ENCODE measurements around the gene OR7C2. TPM values are rescaled to one million over a fixed set of nuclear protein-coding genes. Genes with fewer than 3 reads are reported as not detected.
"Not testable (repeated sequence)": the region's sequence is repeated elsewhere in the genome, so short reads cannot be mapped to it uniquely, and the experiment has no call there.

Gene OR7C2
- not detected for total RNA-seq

DNA sequence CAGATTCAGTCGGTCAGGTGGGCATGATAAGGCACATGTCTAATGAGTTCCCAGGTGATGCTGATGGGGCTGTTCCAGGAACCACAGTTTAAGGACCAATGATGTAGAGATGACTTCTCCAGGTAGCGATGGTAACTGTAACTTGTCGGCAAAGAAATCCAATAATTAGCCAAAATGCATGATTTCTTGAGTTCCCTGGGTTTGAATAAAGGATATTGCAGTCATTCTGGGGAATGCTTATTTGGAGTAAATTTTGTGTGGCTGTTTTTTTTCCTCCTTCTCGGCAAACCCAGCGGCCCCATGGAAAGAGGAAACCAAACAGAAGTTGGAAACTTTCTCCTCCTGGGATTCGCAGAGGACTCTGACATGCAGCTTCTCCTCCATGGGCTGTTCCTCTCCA, at the start of gene OR7C2:
Gene OR7C2, plus strand, starts transcription at position 301 of the 400 bp plus-strand sequence. Its CDS starts 0 bp downstream, at position 301.
- POLR2A ChIA-PET, result no interaction called here
- no peak for DNase-seq
- no peak for ATAC-seq
- no peak within 1 kb of the TSS for H3K4me3 Mint-ChIP-seq
- H3K9me3 Mint-ChIP-seq (ENCODE audit: low read depth), result no peaks in the 10 kb centered on the region
- CTCF ChIA-PET, result no interaction called here
- intact Hi-C loops (cut with DNase I, micrococcal nuclease), result no loop called here
- no peaks in the 10 kb centered on the region for H3K27me3 Mint-ChIP-seq
- peaks cover 6% of the 10 kb centered on the region for H3K4me1 Mint-ChIP-seq
- no peak within 1 kb of the TSS for H3K27ac Mint-ChIP-seq
- no peaks in the 10 kb centered on the region for H3K36me3 Mint-ChIP-seq (ENCODE audit: low read depth)

GRCh38 chr19:14901675-14902260, 39.5 kb upstream of the OR7C2 start:
- Mint-ChIP-seq H3K4me3 (no peak overlapping the region), H3K36me3 (ENCODE audit: low read depth) (no peaks in the 10 kb centered on the region), H3K4me1 (no peaks in the 10 kb centered on the region), H3K27ac (no peak overlapping the region), H3K27me3 (peaks cover 23% of the 10 kb centered on the region), H3K9me3 (ENCODE audit: low read depth) (no peaks in the 10 kb centered on the region)
- DNase-seq, result no peak
- no peak for ATAC-seq
- POLR2A ChIA-PET, result no interaction called here
- CTCF ChIA-PET, result no interaction called here
- intact Hi-C loops (cut with DNase I, micrococcal nuclease), result no loop called here

GRCh38 chr19:14906711-14907110, 34.6 kb upstream of the OR7C2 start:
- no peak overlapping the region for H3K4me3 Mint-ChIP-seq
- no peak for ATAC-seq
- CTCF ChIA-PET, result no interaction called here

GRCh38 chr19:14915116-14915515, 26.2 kb upstream of the OR7C2 start:
- no peaks in the 10 kb centered on the region for H3K4me1 Mint-ChIP-seq
- POLR2A ChIA-PET, result no interaction called here

More at GRCh38 chr19:14906711-14907110, 34.6 kb upstream of the OR7C2 start:
- no peak for DNase-seq
- POLR2A ChIA-PET, result no interaction called here
- H3K36me3 Mint-ChIP-seq (ENCODE audit: low read depth), result no peaks in the 10 kb centered on the region
- no peak overlapping the region for H3K27ac Mint-ChIP-seq
- peaks cover 20% of the 10 kb centered on the region for H3K27me3 Mint-ChIP-seq
- no peaks in the 10 kb centered on the region for H3K4me1 Mint-ChIP-seq
- intact Hi-C loops (cut with DNase I, micrococcal nuclease), result no loop called here
- H3K9me3 Mint-ChIP-seq (ENCODE audit: low read depth), result no peaks in the 10 kb centered on the region

GRCh38 chr19:14916848-14917247, 24.4 kb upstream of the OR7C2 start:
- Mint-ChIP-seq H3K4me1 (no peaks in the 10 kb centered on the region), H3K36me3 (ENCODE audit: low read depth) (no peaks in the 10 kb centered on the region), H3K9me3 (ENCODE audit: low read depth) (peaks cover 14% of the 10 kb centered on the region), H3K4me3 (no peak overlapping the region), H3K27me3 (peaks cover 25% of the 10 kb centered on the region), H3K27ac (no peak overlapping the region)
- CTCF ChIA-PET, result no interaction called here
- DNase-seq, result no peak
- intact Hi-C loops (cut with DNase I, micrococcal nuclease), result no loop called here
- POLR2A ChIA-PET, result no interaction called here
- no peak for ATAC-seq

More at GRCh38 chr19:14915116-14915515, 26.2 kb upstream of the OR7C2 start:
- Mint-ChIP-seq H3K36me3 (ENCODE audit: low read depth) (no peaks in the 10 kb centered on the region), H3K9me3 (ENCODE audit: low read depth) (peaks cover 14% of the 10 kb centered on the region), H3K4me3 (no peak overlapping the region), H3K27me3 (peaks cover 24% of the 10 kb centered on the region), H3K27ac (no peak overlapping the region)
- ATAC-seq, result no peak
- CTCF ChIA-PET, result no interaction called here
- intact Hi-C loops (cut with DNase I, micrococcal nuclease), result no loop called here
- DNase-seq, result no peak

DNA sequence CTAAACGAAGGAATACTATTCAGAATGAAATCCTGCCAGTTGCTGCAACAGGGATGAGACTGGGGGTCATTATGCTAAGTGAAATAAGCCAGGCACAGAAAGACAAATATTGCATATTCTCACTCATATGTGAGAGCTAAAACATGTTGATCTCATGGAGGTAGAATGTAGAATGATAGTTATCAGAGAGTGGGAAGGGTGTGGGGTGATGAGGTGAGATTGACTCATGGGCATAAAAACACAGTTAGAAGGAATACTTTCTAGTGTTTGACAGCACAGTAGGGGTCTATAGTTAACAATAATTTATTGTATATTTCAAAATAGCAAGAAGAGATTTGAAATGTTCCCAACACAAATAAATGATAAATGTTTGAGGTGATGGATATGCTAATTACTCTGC, 7.8 kb upstream of the OR7C2 start:
- H3K36me3 Mint-ChIP-seq (ENCODE audit: low read depth), result no peaks in the 10 kb centered on the region
- no peak overlapping the region for H3K4me3 Mint-ChIP-seq
- no peaks in the 10 kb centered on the region for H3K4me1 Mint-ChIP-seq
- H3K27me3 Mint-ChIP-seq, result peaks cover 12% of the 10 kb centered on the region
- ChIA-PET POLR2A (no interaction called here), CTCF (no interaction called here)
- ATAC-seq, result no peak
- DNase-seq, result no peak
- H3K9me3 Mint-ChIP-seq (ENCODE audit: low read depth), result peaks cover 7% of the 10 kb centered on the region
- H3K27ac Mint-ChIP-seq, result no peak overlapping the region
- intact Hi-C loops (cut with DNase I, micrococcal nuclease), result no loop called here

DNA sequence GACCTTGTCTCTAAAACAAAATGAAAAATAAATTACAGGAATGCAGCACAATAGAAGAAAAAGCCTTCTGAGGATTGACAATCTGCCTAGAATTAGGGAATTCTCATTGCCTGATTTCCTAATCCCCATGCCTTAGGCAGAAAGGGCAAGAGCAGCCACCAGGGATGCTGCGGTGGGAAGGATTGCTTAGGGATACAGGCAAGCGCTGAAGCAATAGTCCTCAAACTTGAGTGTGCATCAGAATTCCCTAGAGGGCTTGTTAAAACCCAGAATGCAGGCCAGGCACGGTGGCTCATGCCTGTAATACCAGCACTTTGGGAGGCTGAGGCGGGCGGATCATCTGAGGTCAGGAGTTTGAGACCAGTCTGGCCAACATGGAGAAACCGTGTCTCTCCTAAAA, 1.0 kb upstream of the OR7C2 start:
- no peaks in the 10 kb centered on the region for H3K27me3 Mint-ChIP-seq
- no peaks in the 10 kb centered on the region for H3K36me3 Mint-ChIP-seq (ENCODE audit: low read depth)
- H3K4me1 Mint-ChIP-seq, result peaks cover 6% of the 10 kb centered on the region
- no peak overlapping the region for H3K4me3 Mint-ChIP-seq
- ChIA-PET POLR2A (no interaction called here), CTCF (no interaction called here)
- DNase-seq (no peak), ATAC-seq (no peak)
- no peaks in the 10 kb centered on the region for H3K9me3 Mint-ChIP-seq (ENCODE audit: low read depth)
- H3K27ac Mint-ChIP-seq, result no peak overlapping the region
- intact Hi-C loops (cut with DNase I, micrococcal nuclease), result no loop called here

DNA sequence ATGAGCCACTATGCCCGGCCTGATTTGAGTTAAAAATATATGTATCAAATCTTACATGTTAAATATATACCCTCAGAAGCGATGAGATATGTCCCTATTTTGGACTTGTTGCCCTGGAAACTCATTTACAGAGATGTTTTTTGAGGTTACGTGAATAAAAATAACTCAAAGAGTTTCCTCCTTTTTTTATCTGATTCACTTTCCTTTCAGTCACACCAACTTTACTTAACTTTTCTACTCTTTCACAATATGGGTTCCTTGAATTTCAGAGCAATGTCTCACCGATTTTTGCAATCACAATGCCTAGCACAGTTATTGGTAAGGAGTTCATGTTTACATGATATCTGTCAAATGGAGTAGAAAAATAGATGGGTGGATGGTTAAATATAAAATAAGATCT, 2.3 kb downstream of the OR7C2 start:
- no peak for ATAC-seq
- no peak overlapping the region for H3K27ac Mint-ChIP-seq
- CTCF ChIA-PET, result no interaction called here
- POLR2A ChIA-PET, result no interaction called here
- intact Hi-C loops (cut with DNase I, micrococcal nuclease), result no loop called here
- H3K36me3 Mint-ChIP-seq (ENCODE audit: low read depth), result no peaks in the 10 kb centered on the region
- H3K9me3 Mint-ChIP-seq (ENCODE audit: low read depth), result no peaks in the 10 kb centered on the region
- no peaks in the 10 kb centered on the region for H3K27me3 Mint-ChIP-seq
- no peak overlapping the region for H3K4me3 Mint-ChIP-seq
- peaks cover 6% of the 10 kb centered on the region for H3K4me1 Mint-ChIP-seq
- no peak for DNase-seq

DNA sequence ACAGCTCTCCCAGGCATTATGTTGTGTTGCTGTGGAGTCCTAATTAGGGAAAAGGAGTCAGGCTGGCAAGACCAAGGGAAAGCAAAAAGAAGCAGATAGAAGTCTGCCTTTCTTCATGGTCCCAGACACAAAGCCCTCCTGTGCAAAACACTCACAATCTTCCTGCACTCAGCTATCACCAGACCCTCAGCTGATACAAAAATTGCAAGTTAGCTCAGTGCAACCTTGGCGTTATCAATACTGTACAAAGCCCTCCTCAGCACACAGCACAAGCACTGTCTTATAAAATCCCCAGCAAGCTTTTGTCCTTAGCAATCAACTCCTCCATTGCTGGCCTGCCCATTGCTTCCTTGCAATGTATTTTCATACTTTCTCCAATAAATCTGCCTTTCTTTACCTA, 3.2 kb downstream of the OR7C2 start:
- ATAC-seq, result no peak
- no peak overlapping the region for H3K27ac Mint-ChIP-seq
- peaks cover 6% of the 10 kb centered on the region for H3K4me1 Mint-ChIP-seq
- POLR2A ChIA-PET, result no interaction called here
- CTCF ChIA-PET, result no interaction called here
- H3K4me3 Mint-ChIP-seq, result no peak overlapping the region
- no peaks in the 10 kb centered on the region for H3K27me3 Mint-ChIP-seq
- no peaks in the 10 kb centered on the region for H3K9me3 Mint-ChIP-seq (ENCODE audit: low read depth)
- H3K36me3 Mint-ChIP-seq (ENCODE audit: low read depth), result no peaks in the 10 kb centered on the region
- intact Hi-C loops (cut with DNase I, micrococcal nuclease), result no loop called here
- DNase-seq, result no peak

DNA sequence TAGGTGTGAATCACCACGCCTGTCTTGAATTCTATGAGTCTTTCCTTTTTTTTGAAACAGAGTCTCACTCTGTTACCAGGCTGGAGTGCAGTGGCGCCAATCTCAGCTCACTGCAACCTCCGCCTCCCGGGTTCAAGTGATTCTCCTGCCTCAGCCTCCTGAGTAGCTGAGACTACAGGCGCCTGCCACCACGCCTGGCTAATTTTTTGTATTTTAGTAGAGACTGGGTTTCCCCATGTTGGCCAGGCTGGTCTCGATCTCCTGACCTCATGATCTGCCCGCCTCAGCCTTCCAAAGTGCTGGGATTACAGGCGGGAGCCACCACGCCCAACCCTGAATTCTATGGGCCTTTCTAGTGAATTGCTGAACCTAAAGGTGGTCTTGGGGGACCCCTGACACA, 8.1 kb downstream of the OR7C2 start:
- CTCF ChIA-PET, H3K27me3 Mint-ChIP-seq: not testable (repeated sequence)

GRCh38 chr19:14949876-14950275, 8.6 kb downstream of the OR7C2 start:
- Mint-ChIP-seq H3K36me3 (ENCODE audit: low read depth) (no peaks in the 10 kb centered on the region), H3K9me3 (ENCODE audit: low read depth) (no peaks in the 10 kb centered on the region), H3K4me1 (no peaks in the 10 kb centered on the region), H3K27ac (no peak overlapping the region), H3K27me3 (peaks cover 3% of the 10 kb centered on the region), H3K4me3 (no peak overlapping the region)
- intact Hi-C loops (cut with DNase I, micrococcal nuclease), result no loop called here
- CTCF ChIA-PET, result no interaction called here
- POLR2A ChIA-PET, result no interaction called here
- ATAC-seq (no peak), DNase-seq (no peak)

More for the DNA sequence above, 8.1 kb downstream of the OR7C2 start:
- H3K9me3 Mint-ChIP-seq (ENCODE audit: low read depth); POLR2A ChIA-PET; H3K27ac Mint-ChIP-seq; H3K4me3 Mint-ChIP-seq; H3K4me1 Mint-ChIP-seq; DNase-seq; H3K36me3 Mint-ChIP-seq (ENCODE audit: low read depth); intact Hi-C loops (cut with DNase I, micrococcal nuclease); ATAC-seq: not testable (repeated sequence)

GRCh38 chr19:14950421-14950820, 9.1 kb downstream of the OR7C2 start:
- Mint-ChIP-seq H3K27me3 (peaks cover 3% of the 10 kb centered on the region), H3K27ac (no peak overlapping the region), H3K36me3 (ENCODE audit: low read depth) (no peaks in the 10 kb centered on the region), H3K9me3 (ENCODE audit: low read depth) (no peaks in the 10 kb centered on the region), H3K4me1 (no peaks in the 10 kb centered on the region), H3K4me3 (no peak overlapping the region)
- ChIA-PET POLR2A (no interaction called here), CTCF (no interaction called here)
- no peak for ATAC-seq
- no peak for DNase-seq
- intact Hi-C loops (cut with DNase I, micrococcal nuclease), result no loop called here

- intact Hi-C loops (cut with DNase I, micrococcal nuclease), result no loop called here
- Mint-ChIP-seq H3K9me3 (ENCODE audit: low read depth) (peaks cover 10% of the 10 kb centered on the region), H3K4me1 (no peaks in the 10 kb centered on the region), H3K36me3 (ENCODE audit: low read depth) (no peaks in the 10 kb centered on the region), H3K4me3 (no peak overlapping the region), H3K27me3 (peaks cover 7% of the 10 kb centered on the region), H3K27ac (no peak overlapping the region)
- CTCF ChIA-PET, result interaction anchor here (0.6 to 1.0 kb wide), 2 partner anchors 39 to 313 kb away, joined by 3 read pairs; no protein-coding TSS in a partner anchor
- ATAC-seq, result no peak
- POLR2A ChIA-PET, result no interaction called here
- no peak for DNase-seq
These were observed 11.5 kb downstream of the OR7C2 start for GRCh38 chr19:14952767-14953166.

All from activated CD4-positive, alpha-beta T cell treated with anti-CD3 and anti-CD28 coated beads for 36 hours (primary cell).